Endothelial cell of umbilical vein (primary cell): Measurements from ENCODE around the gene ADRM1. TPM values are rescaled to one million over a fixed set of nuclear protein-coding genes. Genes with fewer than 3 reads are reported as not detected.

Experiments
- BruUV-seq: library from RNA; stranded (reverse); fragments of 400-500 nt; replicated peaks from 2 replicates; lab custom pipeline; 2021; lab: Mats Ljungman, UMichigan
- CTCF ChIA-PET: fragments of 300-600, 350-600 bp; sonication (Branson Sonifier 250); formaldehyde crosslinking; loops from one replicate; lab custom pipeline; 2021; ENCODE audit warnings: antibody characterized with exemption, inconsistent platforms; lab: Charles Lee
- POLR2A ChIA-PET: fragments of 300-600, 350-600 bp; sonication (Branson Sonifier 250); formaldehyde crosslinking; loops from one replicate; lab custom pipeline; 2021; ENCODE audit warnings: antibody characterized with exemption, inconsistent platforms; lab: Charles Lee
- DNase-seq: peaks from one replicate; pipeline ENCODE4 v3.0.0-alpha.2; 2011; ENCODE audit warnings: low read depth, low spot score
- FAIRE-seq: peaks from 2 replicates; lab custom pipeline; 2011; peaks lifted over from hg19 to GRCh38; lab: Jason Lieb, UNC
- H2AFZ ChIP-seq: 2 replicates; pipeline ENCODE4 v1.6.0; 2012; ENCODE audit warnings: low read depth, low read length, control low read depth, inconsistent platforms
- H3K27ac ChIP-seq: 2 replicates; pipeline ENCODE4 v1.5.1; 2011; ENCODE audit warnings: low read depth, mild to moderate bottlenecking, control low read depth, low read length, moderate library complexity; ENCODE audit not compliant: insufficient read depth
- H3K27me3 ChIP-seq, 2 experiments: 2 replicates each; pipeline versions ENCODE4 v1.6.0 to v1.6.1; 2011; ENCODE audit warnings: low read length in 2 of 2, mixed read lengths in 1 of 2; ENCODE audit not compliant: control insufficient read depth in 2 of 2, insufficient read depth in 2 of 2
- H3K36me3 ChIP-seq, 2 experiments: 2 replicates in 1 of 2; 3 replicates in 1 of 2; pipeline ENCODE4 v1.5.1; 2011; ENCODE audit warnings: low read length in 2 of 2, mild to moderate bottlenecking in 1 of 2, moderate library complexity in 1 of 2; ENCODE audit not compliant: control insufficient read depth in 2 of 2, insufficient read depth in 2 of 2; ENCODE audit errors: extremely low read depth in 1 of 2
- H3K4me1 ChIP-seq: 3 replicates; pipeline ENCODE4 v1.5.1; 2011; ENCODE audit warnings: mild to moderate bottlenecking, low read length; ENCODE audit not compliant: control insufficient read depth, insufficient read depth; ENCODE audit errors: extremely low read depth
- H3K4me2 ChIP-seq: 2 replicates; pipeline ENCODE4 v1.6.1; 2011; ENCODE audit warnings: low read length, control low read depth, mixed read lengths; ENCODE audit not compliant: insufficient read depth
- H3K4me3 ChIP-seq, 3 experiments: fragments of 200-600 bp in 1 of 3; sonication (generic), shearing (Covaris generic) in 1 of 3; replicated peaks in 1 of 3; 2 replicates each; pipeline ENCODE4 v1.5.1; 2011 to 2016; ENCODE audit warnings: control low read depth in 3 of 3, low read length in 3 of 3, mild to moderate bottlenecking in 2 of 3, inconsistent platforms in 1 of 3, low read depth in 1 of 3, moderate library complexity in 1 of 3; ENCODE audit not compliant: insufficient read depth in 1 of 3
- H3K79me2 ChIP-seq: 2 replicates; pipeline ENCODE4 v1.6.0; 2012; ENCODE audit warnings: low read length, inconsistent platforms; ENCODE audit not compliant: control insufficient read depth, insufficient read depth
- H3K9ac ChIP-seq: replicated peaks from 2 replicates; pipeline ENCODE3; 2011; ENCODE audit warnings: low read length, control low read depth; ENCODE audit not compliant: insufficient read depth; ENCODE audit errors: extremely low read depth
- H3K9me1 ChIP-seq: replicated peaks from 3 replicates; pipeline ENCODE4 v1.6.0; 2011; ENCODE audit warnings: mild to moderate bottlenecking, low read length; ENCODE audit not compliant: control insufficient read depth, insufficient read depth; ENCODE audit errors: extremely low read depth
- H3K9me3 ChIP-seq: replicated peaks from 2 replicates; pipeline ENCODE4 v1.5.1; 2012; ENCODE audit warnings: low read length, inconsistent platforms; ENCODE audit not compliant: control insufficient read depth, insufficient read depth
- H4K20me1 ChIP-seq: replicated peaks from 2 replicates; pipeline ENCODE3; 2011; ENCODE audit warnings: mild to moderate bottlenecking, low read length; ENCODE audit not compliant: control insufficient read depth, insufficient read depth; ENCODE audit errors: extremely low read depth
- CTCF ChIP-seq, 2 donors: IDR thresholded peaks; 1 replicate in 1 of 2; 2 replicates in 1 of 2; pipeline ENCODE4 v1.5.1; 2011; ENCODE audit warnings: low read length in 2 of 2, mild to moderate bottlenecking in 2 of 2, moderate library complexity in 2 of 2, control low read depth in 1 of 2, inconsistent platforms in 1 of 2, low read depth in 1 of 2; ENCODE audit not compliant: insufficient read depth in 1 of 2; ENCODE audit errors: extremely low read depth in 1 of 2
- EZH2 ChIP-seq: IDR thresholded peaks from 2 replicates; pipeline ENCODE4 v1.6.1; 2012; ENCODE audit warnings: borderline replicate concordance, low read depth, mild to moderate bottlenecking, moderate library complexity, low read length, inconsistent platforms; ENCODE audit not compliant: severe bottlenecking
- FOS ChIP-seq: IDR thresholded peaks from 2 replicates; pipeline ENCODE4 v1.6.1; 2011; ENCODE audit warnings: mild to moderate bottlenecking, low read length, moderate library complexity, borderline replicate concordance; ENCODE audit not compliant: insufficient read depth
- GATA2 ChIP-seq: IDR thresholded peaks from 2 replicates; pipeline ENCODE4 v1.7.0; 2011; ENCODE audit warnings: low read depth, mild to moderate bottlenecking, moderate library complexity, mixed read lengths, low read length; ENCODE audit not compliant: insufficient read length, insufficient read depth
- JUN ChIP-seq: IDR thresholded peaks from 2 replicates; pipeline ENCODE4 v1.6.1; 2011; ENCODE audit warnings: borderline replicate concordance, low read depth; ENCODE audit not compliant: insufficient read length, insufficient read depth
- MAX ChIP-seq: IDR thresholded peaks from 2 replicates; pipeline ENCODE4 v1.6.1; 2011; ENCODE audit not compliant: insufficient read depth, insufficient read length
- MYC ChIP-seq: IDR thresholded peaks from one replicate; pipeline ENCODE4 v1.6.1; 2011; ENCODE audit warnings: mild to moderate bottlenecking, low read depth, low read length
- POLR2A ChIP-seq: IDR thresholded peaks from 2 replicates; pipeline ENCODE4 v1.6.1; 2012; ENCODE audit warnings: low read depth, mild to moderate bottlenecking, control low read depth, low read length
- POLR2AphosphoS5 ChIP-seq: IDR thresholded peaks from 2 replicates; pipeline ENCODE4 v1.6.1; 2012; ENCODE audit warnings: low read depth, mild to moderate bottlenecking, control low read depth, low read length, moderate library complexity; ENCODE audit not compliant: insufficient read depth
- dilution Hi-C: fragments of 300-500 bp; cut with MboI; formaldehyde crosslinking; loops from one replicate; pipeline ENCODE4 v1.15.0; 2019; ENCODE audit warnings: low sequenced_read_pairs; ENCODE audit not compliant: extremely low pct_ligation_motif_present
- intact Hi-C: fragments of 100-400 bp; cut with micrococcal nuclease; formaldehyde crosslinking; loops from one replicate; pipeline ENCODE4 v1.10.0; 2022
- polyA plus RNA-seq, 4 experiments: library from polyadenylated mRNA; depleted of rRNA in 3 of 4; stranded (reverse) in 3 of 4; unstranded in 1 of 4; fragments of >200 nt; gene quantifications; 2 replicates each; pipeline versions ENCODE4 v1.2.1 to v1.2.3, GENCODE V29; 2011 to 2012; ENCODE audit warnings: missing spikeins in 1 of 4
- total RNA-seq: library from RNA; stranded (reverse); gene quantifications from 2 replicates; pipeline ENCODE4 v1.2.3, GENCODE V29; 2021

The ADRM1 gene
- total and polyA plus RNA-seq, 2 donors (not counting 3 experiments of a cell fraction or from before 2014, with no cell fraction given) = 154 to 179 TPM

GRCh38 chr20:62336775-62337557 is 34.2 kb downstream of the ADRM1 start:
- no peaks in the 10 kb centered on the region for H3K9me3 ChIP-seq
- no peaks in the 10 kb centered on the region for H3K9me1 ChIP-seq
- FAIRE-seq = no peak
- peaks cover 5 to 41% of the 10 kb centered on the region in 2 experiments for H3K36me3 ChIP-seq
- intact Hi-C loops (no loop called here), dilution Hi-C loops (no loop called here)
- H3K9ac ChIP-seq = no peak overlapping the region
- BruUV-seq = no TSS peak
- ChIA-PET POLR2A (no interaction called here), CTCF (no interaction called here)
- no peak for DNase-seq
- no peak overlapping the region for H3K4me2 ChIP-seq
- H3K27ac ChIP-seq = no peak overlapping the region
- no peaks in the 10 kb centered on the region for H3K27me3 ChIP-seq
- no peak overlapping the region for H3K4me3 ChIP-seq
- TF ChIP-seq POLR2AphosphoS5 (no peak), JUN (no peak), CTCF (IDR thresholded peaks at IDR 0.05; ENCODE audit: extremely low read depth in 1 of 2, insufficient read depth in 1 of 2, low read depth in 1 of 2, low read length in 2 of 2) (no peak), FOS (no peak), EZH2 (no peak), GATA2 (no peak), MAX (no peak), POLR2A (no peak), MYC (no peak)
- H4K20me1 ChIP-seq = no peaks in the 10 kb centered on the region
- H3K79me2 ChIP-seq = peaks cover 3% of the 10 kb centered on the region
- H3K4me1 ChIP-seq = no peaks in the 10 kb centered on the region
- no peak overlapping the region for H2AFZ ChIP-seq
